GM12872 (cell line): Measurements from ENCODE around the gene HDGFL2.

Experiments
- TF ChIP-seq, protein P1 (sequence below): IDR thresholded peaks from 3 replicates; pipeline ENCODE4 v1.5.1; 2011; ENCODE audit warnings: low read depth, mild to moderate bottlenecking, low read length, moderate library complexity; ENCODE audit not compliant: insufficient read depth

The HDGFL2 gene

DNA sequence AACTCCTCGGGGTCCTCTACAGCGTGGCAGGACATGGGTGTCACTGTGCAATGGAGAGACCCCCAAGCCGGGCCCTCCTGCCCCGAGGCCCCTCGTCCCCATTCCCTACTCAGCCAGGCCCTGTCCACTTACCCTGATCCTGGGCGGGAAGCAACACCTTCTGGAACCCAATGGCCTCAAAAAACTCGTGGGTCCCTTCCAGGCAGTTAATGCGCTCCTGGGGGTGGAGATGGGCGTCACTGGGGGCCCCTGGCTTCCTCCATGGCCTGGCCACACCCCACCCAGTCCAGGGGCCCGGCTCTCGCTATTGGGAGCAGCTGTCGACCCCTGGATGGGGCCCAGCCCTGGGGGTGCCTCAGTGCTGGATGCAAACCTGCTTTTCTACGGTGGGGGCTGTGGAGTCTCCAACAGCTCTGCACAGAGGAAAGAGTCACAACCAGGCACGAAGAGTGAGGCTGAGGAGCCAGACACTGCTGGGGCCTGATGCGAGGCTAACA is 25.3 kb upstream of the HDGFL2 start:
- TF ChIP-seq, protein P1, sequence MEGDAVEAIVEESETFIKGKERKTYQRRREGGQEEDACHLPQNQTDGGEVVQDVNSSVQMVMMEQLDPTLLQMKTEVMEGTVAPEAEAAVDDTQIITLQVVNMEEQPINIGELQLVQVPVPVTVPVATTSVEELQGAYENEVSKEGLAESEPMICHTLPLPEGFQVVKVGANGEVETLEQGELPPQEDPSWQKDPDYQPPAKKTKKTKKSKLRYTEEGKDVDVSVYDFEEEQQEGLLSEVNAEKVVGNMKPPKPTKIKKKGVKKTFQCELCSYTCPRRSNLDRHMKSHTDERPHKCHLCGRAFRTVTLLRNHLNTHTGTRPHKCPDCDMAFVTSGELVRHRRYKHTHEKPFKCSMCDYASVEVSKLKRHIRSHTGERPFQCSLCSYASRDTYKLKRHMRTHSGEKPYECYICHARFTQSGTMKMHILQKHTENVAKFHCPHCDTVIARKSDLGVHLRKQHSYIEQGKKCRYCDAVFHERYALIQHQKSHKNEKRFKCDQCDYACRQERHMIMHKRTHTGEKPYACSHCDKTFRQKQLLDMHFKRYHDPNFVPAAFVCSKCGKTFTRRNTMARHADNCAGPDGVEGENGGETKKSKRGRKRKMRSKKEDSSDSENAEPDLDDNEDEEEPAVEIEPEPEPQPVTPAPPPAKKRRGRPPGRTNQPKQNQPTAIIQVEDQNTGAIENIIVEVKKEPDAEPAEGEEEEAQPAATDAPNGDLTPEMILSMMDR = no peak

DNA sequence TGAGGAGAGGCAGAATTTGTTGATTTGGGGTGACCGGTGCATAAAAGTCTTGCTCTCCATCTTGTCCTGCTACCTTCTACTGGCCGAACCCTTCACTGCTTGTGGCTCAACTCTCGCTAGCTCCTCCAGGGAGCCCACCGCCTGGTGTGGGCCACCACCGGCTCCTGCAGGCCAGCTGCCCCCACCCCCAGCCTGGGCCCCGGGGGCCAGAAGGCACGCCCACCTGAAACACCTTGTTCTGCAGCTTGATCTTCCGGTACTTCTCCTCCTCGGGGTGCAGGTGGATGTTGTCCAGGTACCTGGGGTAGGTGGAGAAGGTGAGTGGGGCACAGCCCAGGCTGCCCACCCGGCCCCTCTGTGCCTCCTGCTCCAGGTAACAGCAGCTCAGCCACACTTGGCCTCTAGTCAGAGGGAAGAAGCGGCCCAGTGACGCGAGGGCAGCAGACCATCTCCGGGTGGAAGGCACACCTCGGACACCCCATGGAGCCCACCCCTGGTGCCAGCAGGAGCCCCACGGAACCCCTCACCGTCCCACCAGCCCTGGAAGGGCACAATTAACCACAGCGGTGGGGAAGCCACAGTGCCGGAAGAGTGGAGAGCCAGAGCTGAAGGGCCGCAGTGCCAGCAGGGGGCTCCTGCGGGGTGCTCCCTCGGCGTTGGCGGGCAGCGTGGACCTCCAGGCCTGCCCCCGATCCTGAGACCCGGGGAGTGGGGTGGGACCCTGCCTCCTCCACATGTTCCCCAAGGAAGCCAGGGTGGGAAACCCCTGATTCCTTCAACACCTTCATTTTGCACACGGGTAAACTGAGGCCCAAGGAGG is 24.6 kb upstream of the HDGFL2 start:
- TF ChIP-seq, protein P1 = no peak

DNA sequence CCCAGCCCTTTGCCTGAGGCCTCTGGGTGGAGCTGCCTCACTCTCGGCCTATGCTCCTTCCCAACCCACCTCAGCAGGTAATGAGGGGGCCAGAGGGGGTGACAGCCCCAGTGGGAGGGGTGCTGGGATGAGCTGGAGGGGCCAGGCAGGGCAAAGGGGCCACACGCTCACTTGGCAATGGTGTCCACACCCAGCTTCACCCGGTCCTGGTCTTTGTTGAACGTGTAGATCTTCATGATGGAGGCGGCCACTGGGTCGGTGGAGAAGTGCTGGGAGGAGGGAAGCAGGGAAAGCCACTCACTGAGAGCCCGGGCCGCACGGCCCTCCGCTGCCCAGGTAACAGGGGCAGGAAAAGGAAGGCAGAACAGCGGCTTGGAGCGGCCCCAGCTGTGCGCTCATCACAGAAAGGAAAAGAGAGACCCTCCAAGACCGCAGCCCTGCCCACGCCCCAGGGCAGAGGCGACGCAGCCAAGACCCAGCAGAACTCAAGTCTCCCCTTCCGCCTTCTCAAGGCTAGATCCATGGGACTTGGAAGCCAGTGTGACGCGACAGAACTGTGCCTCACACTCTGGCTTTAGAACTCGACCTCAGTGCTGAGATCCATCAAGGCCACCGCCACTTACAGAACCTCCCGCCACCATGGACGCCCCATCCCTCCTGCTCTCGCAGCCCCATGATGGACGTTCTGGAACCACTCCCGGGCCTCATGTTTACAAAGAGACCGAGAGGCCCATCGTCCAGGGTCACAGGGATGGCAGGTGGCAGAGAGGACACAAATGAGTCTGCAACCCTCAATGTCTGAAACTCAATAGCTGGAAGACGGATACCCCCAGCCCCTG is 23.7 kb upstream of the HDGFL2 start:
- TF ChIP-seq, protein P1 = no peak

DNA sequence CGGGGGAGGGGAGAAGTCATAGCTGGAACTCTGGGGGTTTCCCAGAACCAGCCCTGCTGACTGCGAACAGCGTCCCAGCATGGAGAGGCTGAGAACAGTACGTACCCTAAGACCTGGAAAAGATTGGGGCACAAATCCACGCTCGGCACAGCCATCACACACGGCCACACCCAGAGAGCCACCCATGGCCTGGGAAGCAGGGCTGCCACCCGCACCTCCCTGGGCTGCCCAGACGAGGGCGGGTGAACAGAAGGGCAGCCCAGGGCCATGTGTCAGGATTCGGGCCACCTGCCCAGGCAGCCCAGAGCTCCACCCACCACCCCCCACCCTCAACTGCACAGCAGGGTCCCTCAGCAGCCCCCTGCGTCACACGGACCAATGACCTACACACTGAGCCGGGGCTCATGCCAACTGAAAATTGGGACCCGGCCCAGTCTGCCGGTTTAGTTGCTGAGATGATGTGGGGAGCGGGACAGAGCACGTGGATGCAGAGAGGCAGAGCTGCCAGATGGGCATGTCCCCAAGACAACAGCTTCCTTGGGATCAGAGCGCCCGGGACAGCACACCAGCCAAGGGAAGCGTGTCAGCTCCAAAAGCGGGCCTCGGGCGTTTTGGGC is 23.0 kb upstream of the HDGFL2 start:
- TF ChIP-seq, protein P1 = no peak

- TF ChIP-seq, protein P1 = no peak
These were observed 22.5 kb upstream of the HDGFL2 start for GRCh38 chr19:4449639-4450028.

DNA sequence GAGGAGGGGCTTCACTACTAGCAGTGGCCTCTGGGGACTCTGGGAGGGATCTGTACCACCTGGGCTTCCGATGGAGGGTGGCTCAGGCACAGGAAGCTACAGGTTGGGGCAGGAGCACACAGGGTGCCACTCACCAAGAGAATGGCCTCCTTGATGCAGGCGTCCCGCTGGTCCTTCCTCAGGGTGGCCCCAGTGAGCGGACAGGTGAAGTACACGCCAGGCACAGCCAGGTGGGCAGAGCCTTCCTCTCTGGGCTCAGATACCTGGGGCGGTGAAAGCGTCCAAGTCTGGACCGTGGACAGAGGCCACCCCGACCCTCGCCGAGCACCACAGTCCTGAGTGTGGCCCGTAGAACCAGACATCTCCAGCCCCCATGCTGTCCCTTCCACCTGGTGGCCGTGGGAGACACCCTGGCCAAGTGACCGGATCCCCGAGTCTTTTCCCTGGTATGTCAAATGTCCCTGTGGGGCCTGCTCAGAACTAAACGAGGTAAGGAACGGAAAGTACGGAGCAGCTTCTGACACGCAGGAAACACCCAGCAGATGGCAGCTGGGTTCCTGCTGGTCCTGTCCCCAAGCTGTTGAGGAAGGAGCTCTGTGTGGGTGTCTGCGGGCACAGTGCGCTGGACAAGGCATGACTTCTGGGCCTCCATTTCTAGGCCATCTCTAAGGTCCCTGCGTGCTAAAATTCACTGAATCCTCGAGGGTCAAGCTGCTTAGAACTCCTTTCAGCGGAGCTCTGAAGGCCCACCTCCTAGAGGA is 19.7 kb upstream of the HDGFL2 start:
- TF ChIP-seq, protein P1 = no peak
